Spleen (tissue), 11 donors: ENCODE results near the gene ACVR2B. TPM values are rescaled to one million over a fixed set of nuclear protein-coding genes. Genes with fewer than 3 reads are reported as not detected.

ENCODE experiments used
- DNase-seq: peaks from one replicate; pipeline ENCODE4 v3.0.0-alpha.2; 2020
- H3K27ac ChIP-seq, 8 donors: fragments of 200-600 bp; sonication (generic) in 7 of 8; 1 replicate in 4 of 8; 2 replicates in 4 of 8; pipeline versions ENCODE4 v1.5.0 to v1.8.0; 2016 to 2021; ENCODE audit warnings: inconsistent platforms in 4 of 8, mild to moderate bottlenecking in 4 of 8, moderate library complexity in 1 of 8
- H3K27me3 ChIP-seq, 7 donors: fragments of 200-600 bp; sonication (generic) in 6 of 7; replicated peaks in 1 of 7; 1 replicate in 4 of 7; 2 replicates in 3 of 7; pipeline versions ENCODE4 v1.5.0 to v1.8.0; 2016 to 2021; ENCODE audit warnings: inconsistent platforms in 3 of 7, mild to moderate bottlenecking in 1 of 7
- H3K36me3 ChIP-seq, 6 donors: fragments of 200-600 bp; sonication (generic) in 5 of 6; 1 replicate in 4 of 6; 2 replicates in 2 of 6; pipeline versions ENCODE4 v1.5.0 to v1.8.0; 2016 to 2021; ENCODE audit warnings: inconsistent platforms in 2 of 6
- H3K4me1 ChIP-seq, 6 donors: fragments of 200-600 bp; sonication (generic) in 5 of 6; 1 replicate in 3 of 6; 2 replicates in 3 of 6; pipeline versions ENCODE4 v1.5.0 to v1.8.0; 2016 to 2021; ENCODE audit warnings: inconsistent platforms in 3 of 6
- H3K4me3 ChIP-seq, 8 donors: fragments of 200-600 bp; sonication (generic) in 7 of 8; 1 replicate in 4 of 8; 2 replicates in 4 of 8; pipeline versions ENCODE4 v1.5.0 to v1.8.0; 2016 to 2021; ENCODE audit warnings: inconsistent platforms in 4 of 8, mild to moderate bottlenecking in 4 of 8, moderate library complexity in 2 of 8
- H3K9me3 ChIP-seq, 8 donors: fragments of 200-600 bp; sonication (generic) in 7 of 8; 1 replicate in 4 of 8; 2 replicates in 4 of 8; pipeline versions ENCODE4 v1.5.0 to v1.8.0; 2016 to 2021; ENCODE audit warnings: inconsistent platforms in 4 of 8
- POLR2A ChIP-seq, 3 donors: fragments of 450-650 bp; IDR thresholded peaks; one replicate each; pipeline ENCODE4 v1.5.1; 2017; ENCODE audit warnings: antibody characterized with exemption in 3 of 3, mild to moderate bottlenecking in 1 of 3
- POLR2AphosphoS5 ChIP-seq, 3 donors: sonication (generic); formaldehyde crosslinking; IDR thresholded peaks; one replicate each; pipeline ENCODE4 v1.5.1; 2017; ENCODE audit warnings: antibody characterized with exemption in 3 of 3
- WGBS, 5 donors: extraction: QIAGEN DNeasy Blood & Tissue Kit in 3 of 5; methylation state at CpG; one replicate each; pipeline versions ENCODE4 v1.1.5 to v1.1.7; 2013 to 2018; 5-methylcytosine and 5-hydroxymethylcytosine counted together
- intact Hi-C: fragments of 100-400 bp; cut with DNase I; formaldehyde crosslinking; loops from one replicate; pipeline ENCODE4 v1.15.0; 2023; ENCODE audit warnings: low total_unique reads
- polyA plus RNA-seq, 3 donors: library from polyadenylated mRNA; stranded (reverse); fragments of 200-250 nt; gene quantifications; one replicate each; pipeline ENCODE4 v1.2.1, GENCODE V29; 2013
- total RNA-seq, 7 donors: library from RNA; depleted of rRNA in 3 of 7; stranded (reverse); fragments of >200 nt in 3 of 7; fragmentation: NEBNext Ultra II Directional in 4 of 7; extraction: Animal tissue kit (Norgen Biotek cat#: 25700) in 4 of 7; gene quantifications; one replicate each; pipeline versions ENCODE4 v1.1.0 to v1.2.1, GENCODE V29; 2016 to 2021
- TF ChIP-seq, protein P1 (sequence below), 11 experiments: fragments of 200-600 bp in 7 of 11; fragments of 450-650 bp in 4 of 11; sonication (generic) in 4 of 11; IDR thresholded peaks in 8 of 11; conservative IDR thresholded peaks in 3 of 11; 1 replicate in 7 of 11; 2 replicates in 4 of 11; pipeline versions ENCODE4 v1.4.0 to v1.8.0; 2016 to 2021; ENCODE audit warnings: antibody characterized with exemption in 11 of 11, inconsistent platforms in 4 of 11, mild to moderate bottlenecking in 1 of 11
- donor health status: healthy with polysubstance abuse.
- donor health status: DM: no; HTN: no; CAD: no; lungs with moderate emphysema.
- donor health status: DM: no; HTN: no; CAD: no.
- donor health status: Bipolar disorder and iron deficiency.
- donor health status: healthy.
- donor health status: DM: no; HTN: no; CAD: no.
- donor health status: DM: yes; HTN: yes; CAD: no.

Gene ACVR2B
- total and polyA plus RNA-seq, 10 donors, result 0.28 to 8.4 (median 4.8) TPM

DNA sequence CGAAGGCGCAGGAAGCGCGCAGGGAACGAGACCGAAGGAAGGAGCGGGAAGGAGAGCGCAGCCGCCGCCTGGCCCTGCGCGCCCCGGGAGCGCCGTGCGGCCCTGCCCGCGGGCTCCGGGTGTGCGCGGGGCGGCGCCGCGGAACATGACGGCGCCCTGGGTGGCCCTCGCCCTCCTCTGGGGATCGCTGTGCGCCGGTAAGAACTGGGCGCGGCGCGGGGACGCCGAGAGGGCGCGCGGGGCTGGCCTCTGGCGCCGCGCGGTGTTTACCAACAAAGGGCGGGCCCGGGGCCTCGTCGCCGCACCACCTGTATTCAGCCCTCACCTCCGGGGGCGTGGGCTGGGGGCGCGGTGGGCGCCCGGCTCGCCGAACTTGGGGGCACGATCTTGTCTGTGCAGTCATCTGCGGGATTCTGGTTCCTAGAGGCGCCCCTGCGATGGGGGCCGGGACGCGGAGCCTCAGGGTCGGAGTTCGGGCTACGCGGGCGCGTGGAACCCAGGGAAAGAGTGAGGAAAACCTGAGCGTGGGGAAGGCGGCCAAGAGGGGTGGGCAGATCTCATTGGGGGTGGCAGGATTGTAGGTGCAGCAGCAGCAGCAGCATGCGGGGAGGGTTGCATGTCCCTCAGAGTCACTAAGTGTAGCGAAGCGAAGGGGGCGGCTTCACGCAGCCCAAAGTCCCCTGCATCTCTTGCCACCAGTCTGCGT lies 641 bp downstream of the ACVR2B start:
- Histone ChIP-seq H3K9me3 (no peaks in the 10 kb centered on the region), H3K27me3 (peaks cover 0 to 37% (median 10%) of the 10 kb centered on the region in 7 donors), H3K4me1 (peaks cover 15 to 59% (median 43%) of the 10 kb centered on the region in 6 donors), H3K4me3 (peak overlapping the region; percentile 70 to 97 (median 80)), H3K27ac (peak overlapping the region in 7 of 8 donors; percentile 77 to 86 (median 81)), H3K36me3 (no peaks in the 10 kb centered on the region)
- intact Hi-C loops, result no loop called here
- TF ChIP-seq POLR2AphosphoS5 (IDR thresholded peaks at IDR 0.05) (no peak), POLR2A (IDR thresholded peaks at IDR 0.05) (no peak)
- TF ChIP-seq, protein P1, sequence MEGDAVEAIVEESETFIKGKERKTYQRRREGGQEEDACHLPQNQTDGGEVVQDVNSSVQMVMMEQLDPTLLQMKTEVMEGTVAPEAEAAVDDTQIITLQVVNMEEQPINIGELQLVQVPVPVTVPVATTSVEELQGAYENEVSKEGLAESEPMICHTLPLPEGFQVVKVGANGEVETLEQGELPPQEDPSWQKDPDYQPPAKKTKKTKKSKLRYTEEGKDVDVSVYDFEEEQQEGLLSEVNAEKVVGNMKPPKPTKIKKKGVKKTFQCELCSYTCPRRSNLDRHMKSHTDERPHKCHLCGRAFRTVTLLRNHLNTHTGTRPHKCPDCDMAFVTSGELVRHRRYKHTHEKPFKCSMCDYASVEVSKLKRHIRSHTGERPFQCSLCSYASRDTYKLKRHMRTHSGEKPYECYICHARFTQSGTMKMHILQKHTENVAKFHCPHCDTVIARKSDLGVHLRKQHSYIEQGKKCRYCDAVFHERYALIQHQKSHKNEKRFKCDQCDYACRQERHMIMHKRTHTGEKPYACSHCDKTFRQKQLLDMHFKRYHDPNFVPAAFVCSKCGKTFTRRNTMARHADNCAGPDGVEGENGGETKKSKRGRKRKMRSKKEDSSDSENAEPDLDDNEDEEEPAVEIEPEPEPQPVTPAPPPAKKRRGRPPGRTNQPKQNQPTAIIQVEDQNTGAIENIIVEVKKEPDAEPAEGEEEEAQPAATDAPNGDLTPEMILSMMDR (IDR thresholded peaks at IDR 0.05 in 8 of 11, conservative IDR thresholded peaks at IDR 0.05 in 3 of 11), result no peak
- peak; percentile 79 for DNase-seq
- WGBS, 5 donors, result 0 to 2% (median 1%) methylated on average over 29 to 78 of the region's 78 CpGs

GRCh38 chr3:38454884-38455638 lies 1.4 kb downstream of the ACVR2B start:
- peak overlapping the region in 7 of 8 donors; percentile 43 to 86 (median 81) for H3K27ac ChIP-seq

GRCh38 chr3:38455639-38456430 lies 2.1 kb downstream of the ACVR2B start:
- no peak for DNase-seq
- Histone ChIP-seq H3K9me3 (no peaks in the 10 kb centered on the region), H3K36me3 (no peaks in the 10 kb centered on the region), H3K4me3 (peak overlapping the region; percentile 70 to 97 (median 80)), H3K4me1 (peaks cover 15 to 73% (median 52%) of the 10 kb centered on the region in 6 donors), H3K27me3 (peaks cover 0 to 37% (median 10%) of the 10 kb centered on the region in 7 donors), H3K27ac (peak overlapping the region in 6 of 8 donors; percentile 43 to 86 (median 82))
- intact Hi-C loops, result no loop called here
- TF ChIP-seq POLR2A (IDR thresholded peaks at IDR 0.05) (no peak), POLR2AphosphoS5 (IDR thresholded peaks at IDR 0.05) (peak in 2 of 3 donors; percentile 5 to 47)
- TF ChIP-seq, protein P1 (IDR thresholded peaks at IDR 0.05 in 8 of 11, conservative IDR thresholded peaks at IDR 0.05 in 3 of 11), result no peak
- 11 to 14% (median 13%) methylated on average over 15 of the region's 15 CpGs for WGBS, 5 donors

More at GRCh38 chr3:38454884-38455638, 1.4 kb downstream of the ACVR2B start:
- Histone ChIP-seq H3K4me3 (peak overlapping the region; percentile 70 to 97 (median 80)), H3K4me1 (peaks cover 15 to 66% (median 49%) of the 10 kb centered on the region in 6 donors), H3K36me3 (no peaks in the 10 kb centered on the region), H3K9me3 (no peaks in the 10 kb centered on the region), H3K27me3 (peaks cover 0 to 37% (median 10%) of the 10 kb centered on the region in 7 donors)
- WGBS, 5 donors, result 1% methylated on average over 45 to 72 of the region's 72 CpGs
- peak; percentile 83 for DNase-seq
- peak in 2 of 3 donors; percentile 54 to 59 for TF ChIP-seq POLR2AphosphoS5 (IDR thresholded peaks at IDR 0.05)
- TF ChIP-seq POLR2A (IDR thresholded peaks at IDR 0.05), result no peak
- intact Hi-C loops, result no loop called here
